ENCODE data around the gene HEMGN. TPM values are rescaled to one million over a fixed set of nuclear protein-coding genes. Genes with fewer than 3 reads are reported as not detected.

The HEMGN gene

Small RNA genes lying within 50 kb of the gene (small RNA-seq; reads per million reads assigned to genes)
- gene RF00019 (ENCODE audit: low read depth), result not detected

Measured in mesenchymal stem cell (in vitro differentiated cells and primary cell).